ENCODE results near the gene PSMC1. TPM values are rescaled to one million over a fixed set of nuclear protein-coding genes. Genes with fewer than 3 reads are reported as not detected.

PSMC1 gene
- total and polyA plus RNA-seq, 4 donors = 112 to 139 (median 119) TPM

DNA sequence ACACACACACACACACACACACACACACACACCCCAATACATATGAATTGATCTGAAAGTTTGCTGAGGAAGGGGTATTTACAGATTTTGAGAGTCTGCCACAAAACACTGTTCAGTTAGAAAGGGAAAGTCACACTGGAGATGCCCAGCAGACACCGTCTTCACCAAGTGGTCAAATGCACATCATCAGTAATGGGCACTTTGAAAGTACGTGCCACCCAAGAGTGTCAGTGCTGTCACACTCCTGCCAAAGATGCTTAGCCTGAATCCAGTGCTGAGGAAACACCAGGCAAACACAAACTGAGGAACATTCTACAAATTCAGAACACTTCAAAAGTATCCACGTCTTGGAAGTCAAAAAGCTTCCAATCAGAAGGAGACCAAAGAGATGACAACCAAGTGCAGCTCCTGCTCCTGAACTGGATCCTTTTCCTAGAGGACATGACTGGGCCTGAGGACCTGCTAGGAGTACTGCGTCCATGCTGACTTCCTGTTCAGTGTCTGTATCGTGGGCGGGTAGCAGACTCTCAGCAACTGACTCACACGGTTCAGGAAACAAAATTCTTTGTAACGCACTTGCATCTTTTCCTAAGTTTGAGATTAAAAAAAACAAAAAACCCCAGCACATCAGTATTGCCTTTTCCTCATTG lies 18.6 kb downstream of the PSMC1 start:
- H3K36me3 ChIP-seq (ENCODE audit: control insufficient read depth, insufficient read depth, low read length) = peaks cover 81% of the 10 kb centered on the region
- H3K9me3 ChIP-seq (ENCODE audit: control insufficient read depth, insufficient read depth, low read length) = no peaks in the 10 kb centered on the region
- no peak overlapping the region for H3K4me3 ChIP-seq (ENCODE audit: low read depth, low read length)
- WGBS (ENCODE audit: insufficient coverage) = 87% methylated on average over 8 of the region's 8 CpGs
- H3K27me3 ChIP-seq (ENCODE audit: control insufficient read depth, insufficient read depth, low read length) = no peaks in the 10 kb centered on the region
- no peak for DNase-seq (ENCODE audit: low read depth in 4 of 6, low spot score in 6 of 6)
- no peaks in the 10 kb centered on the region for H3K4me1 ChIP-seq (ENCODE audit: control insufficient read depth, insufficient read depth, low read length)
- H3K27ac ChIP-seq (ENCODE audit: low read depth, low read length) = no peak overlapping the region

DNA sequence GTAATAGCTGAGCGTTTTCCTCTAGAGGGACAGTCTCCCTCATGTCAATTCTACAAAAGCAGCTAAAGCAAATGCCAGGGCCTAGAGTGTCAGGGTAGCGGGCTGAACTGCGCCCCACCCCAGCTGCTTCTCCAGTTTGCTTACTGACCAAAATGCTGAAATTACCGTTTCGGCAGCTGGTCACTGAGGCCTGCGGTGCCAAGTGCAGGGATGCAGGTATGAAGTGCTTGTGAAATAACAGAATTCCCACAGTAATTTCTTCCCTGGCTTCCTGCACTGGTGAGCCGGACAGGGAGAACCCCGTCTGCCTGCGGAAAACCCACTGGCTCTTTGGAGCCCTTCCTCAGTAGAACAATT lies 19.1 kb downstream of the PSMC1 start:
- H3K4me3 ChIP-seq (ENCODE audit: low read depth, low read length) = no peak overlapping the region
- WGBS (ENCODE audit: insufficient coverage) = 100% methylated on average over 2 of the region's 9 CpGs
- H3K4me1 ChIP-seq (ENCODE audit: control insufficient read depth, insufficient read depth, low read length) = no peaks in the 10 kb centered on the region
- no peak overlapping the region for H3K27ac ChIP-seq (ENCODE audit: low read depth, low read length)
- no peaks in the 10 kb centered on the region for H3K9me3 ChIP-seq (ENCODE audit: control insufficient read depth, insufficient read depth, low read length)
- no peaks in the 10 kb centered on the region for H3K27me3 ChIP-seq (ENCODE audit: control insufficient read depth, insufficient read depth, low read length)
- no peak for DNase-seq (ENCODE audit: low read depth in 4 of 6, low spot score in 6 of 6)
- H3K36me3 ChIP-seq (ENCODE audit: control insufficient read depth, insufficient read depth, low read length) = peaks cover 81% of the 10 kb centered on the region

DNA sequence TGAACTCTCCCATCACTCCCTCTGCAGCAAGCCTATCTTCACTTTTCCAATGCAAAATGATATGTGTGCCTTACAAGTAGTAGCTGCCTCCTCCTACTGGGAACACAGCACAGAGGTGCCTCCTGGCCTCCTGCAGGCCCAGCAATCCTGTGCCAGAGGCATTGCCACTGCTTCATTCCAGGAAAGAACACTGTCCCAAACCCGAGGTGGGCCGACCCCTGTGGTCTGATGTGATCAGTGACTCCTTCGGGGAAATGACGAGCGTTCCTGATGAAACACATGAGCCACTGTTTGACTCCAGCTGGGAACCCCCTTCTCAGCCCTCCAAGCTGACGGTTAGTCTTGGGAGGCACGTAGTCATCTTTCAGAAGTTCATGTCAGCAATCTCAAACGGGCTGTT lies 19.5 kb downstream of the PSMC1 start:
- Histone ChIP-seq H3K27me3 (ENCODE audit: control insufficient read depth, insufficient read depth, low read length) (no peaks in the 10 kb centered on the region), H3K27ac (ENCODE audit: low read depth, low read length) (no peak overlapping the region), H3K4me3 (ENCODE audit: low read depth, low read length) (no peak overlapping the region), H3K36me3 (ENCODE audit: control insufficient read depth, insufficient read depth, low read length) (peaks cover 81% of the 10 kb centered on the region), H3K4me1 (ENCODE audit: control insufficient read depth, insufficient read depth, low read length) (no peaks in the 10 kb centered on the region), H3K9me3 (ENCODE audit: control insufficient read depth, insufficient read depth, low read length) (no peaks in the 10 kb centered on the region)
- 86% methylated on average over 5 of the region's 8 CpGs for WGBS (ENCODE audit: insufficient coverage)
- DNase-seq (ENCODE audit: low read depth in 4 of 6, low spot score in 6 of 6) = no peak

DNA sequence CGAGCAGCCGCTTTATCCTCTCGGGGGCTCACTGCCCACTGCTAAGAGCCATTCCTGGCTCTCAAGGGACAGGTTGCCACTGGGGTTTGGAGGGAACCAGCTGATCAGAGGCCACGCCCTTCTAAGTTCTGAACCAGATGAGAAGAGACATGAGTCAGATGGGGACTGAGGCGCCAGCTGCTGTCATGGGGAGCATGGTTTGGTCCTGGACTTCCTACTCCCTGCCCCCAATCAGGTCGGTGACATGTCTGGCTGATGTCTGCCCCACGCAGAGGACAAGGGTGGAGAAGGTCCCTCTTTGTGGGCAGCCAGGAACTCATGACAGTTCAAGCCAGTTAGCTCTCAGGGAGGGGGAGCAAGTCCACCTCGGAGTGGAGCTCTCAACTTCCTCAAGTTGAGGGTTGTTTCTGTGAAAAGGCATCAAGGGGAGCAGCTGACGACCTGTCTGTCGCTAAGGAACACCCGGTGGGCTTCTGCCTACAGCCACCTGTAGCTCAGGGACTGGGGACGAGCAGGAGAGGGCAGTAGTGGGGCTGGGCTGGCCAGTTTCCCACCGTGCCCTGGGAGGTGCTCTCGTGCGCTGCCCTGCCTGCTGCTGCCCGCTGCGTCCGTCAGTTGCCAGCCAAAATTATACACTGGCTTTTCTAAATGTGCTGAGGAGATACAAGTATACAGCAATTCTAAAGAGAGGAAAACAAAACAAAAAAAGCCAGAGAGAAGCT lies 20.5 kb downstream of the PSMC1 start:
- peaks cover 84% of the 10 kb centered on the region for H3K36me3 ChIP-seq (ENCODE audit: control insufficient read depth, insufficient read depth, low read length)
- 71% methylated on average over 11 of the region's 18 CpGs for WGBS (ENCODE audit: insufficient coverage)
- no peak overlapping the region for H3K27ac ChIP-seq (ENCODE audit: low read depth, low read length)
- no peak for DNase-seq (ENCODE audit: low read depth in 4 of 6, low spot score in 6 of 6)
- no peaks in the 10 kb centered on the region for H3K27me3 ChIP-seq (ENCODE audit: control insufficient read depth, insufficient read depth, low read length)
- no peak overlapping the region for H3K4me3 ChIP-seq (ENCODE audit: low read depth, low read length)
- H3K9me3 ChIP-seq (ENCODE audit: control insufficient read depth, insufficient read depth, low read length) = no peaks in the 10 kb centered on the region
- no peaks in the 10 kb centered on the region for H3K4me1 ChIP-seq (ENCODE audit: control insufficient read depth, insufficient read depth, low read length)

- WGBS (ENCODE audit: insufficient coverage) = 90% methylated on average over 20 of the region's 24 CpGs
- H3K36me3 ChIP-seq (ENCODE audit: control insufficient read depth, insufficient read depth, low read length) = peaks cover 81% of the 10 kb centered on the region
Observed at GRCh38 chr14:90277581-90278198, 21.3 kb downstream of the PSMC1 start.

GRCh38 chr14:90278199-90279175 lies 22.1 kb downstream of the PSMC1 start:
- Histone ChIP-seq H3K9me3 (ENCODE audit: control insufficient read depth, insufficient read depth, low read length) (no peaks in the 10 kb centered on the region), H3K36me3 (ENCODE audit: control insufficient read depth, insufficient read depth, low read length) (peaks cover 78% of the 10 kb centered on the region), H3K27ac (ENCODE audit: low read depth, low read length) (no peak overlapping the region)

More at GRCh38 chr14:90277581-90278198, 21.3 kb downstream of the PSMC1 start:
- H3K4me1 ChIP-seq (ENCODE audit: control insufficient read depth, insufficient read depth, low read length) = peaks cover 4% of the 10 kb centered on the region
- no peaks in the 10 kb centered on the region for H3K9me3 ChIP-seq (ENCODE audit: control insufficient read depth, insufficient read depth, low read length)
- no peak overlapping the region for H3K27ac ChIP-seq (ENCODE audit: low read depth, low read length)
- no peak for DNase-seq (ENCODE audit: low read depth in 4 of 6, low spot score in 6 of 6)
- no peaks in the 10 kb centered on the region for H3K27me3 ChIP-seq (ENCODE audit: control insufficient read depth, insufficient read depth, low read length)
- H3K4me3 ChIP-seq (ENCODE audit: low read depth, low read length) = no peak overlapping the region

DNA sequence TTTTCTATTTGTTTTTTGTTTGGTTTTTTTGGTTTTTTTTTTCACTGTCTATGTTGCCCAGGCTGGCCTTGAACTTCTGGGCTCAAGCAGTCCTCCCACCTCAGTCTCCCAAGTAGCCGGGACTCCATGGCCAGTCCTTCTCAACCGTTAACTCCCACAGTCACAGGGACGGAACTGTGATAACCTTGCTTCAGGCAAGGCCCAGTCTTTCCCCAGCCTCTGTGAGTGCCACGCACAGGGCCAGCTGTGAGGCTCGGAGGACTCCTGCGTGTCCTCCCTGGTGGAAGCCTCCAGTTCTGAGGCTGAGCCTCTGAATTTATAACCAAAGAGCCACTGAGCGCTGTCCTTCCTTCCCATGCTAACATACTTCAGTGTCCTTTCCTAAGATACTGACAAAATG lies 23.7 kb downstream of the PSMC1 start:
- Histone ChIP-seq H3K9me3 (ENCODE audit: control insufficient read depth, insufficient read depth, low read length) (no peaks in the 10 kb centered on the region), H3K27ac (ENCODE audit: low read depth, low read length) (no peak overlapping the region), H3K27me3 (ENCODE audit: control insufficient read depth, insufficient read depth, low read length) (no peaks in the 10 kb centered on the region), H3K4me1 (ENCODE audit: control insufficient read depth, insufficient read depth, low read length) (peaks cover 4% of the 10 kb centered on the region), H3K36me3 (ENCODE audit: control insufficient read depth, insufficient read depth, low read length) (peaks cover 81% of the 10 kb centered on the region), H3K4me3 (ENCODE audit: low read depth, low read length) (no peak overlapping the region)
- WGBS (ENCODE audit: insufficient coverage) = 96% methylated on average over 6 of the region's 7 CpGs
- no peak for DNase-seq (ENCODE audit: low read depth in 4 of 6, low spot score in 6 of 6)

More at GRCh38 chr14:90278199-90279175, 22.1 kb downstream of the PSMC1 start:
- Histone ChIP-seq H3K4me1 (ENCODE audit: control insufficient read depth, insufficient read depth, low read length) (peaks cover 4% of the 10 kb centered on the region), H3K27me3 (ENCODE audit: control insufficient read depth, insufficient read depth, low read length) (no peaks in the 10 kb centered on the region), H3K4me3 (ENCODE audit: low read depth, low read length) (no peak overlapping the region)
- no peak for DNase-seq (ENCODE audit: low read depth in 4 of 6, low spot score in 6 of 6)
- 94% methylated on average over 34 of the region's 35 CpGs for WGBS (ENCODE audit: insufficient coverage)

- WGBS (ENCODE audit: insufficient coverage) = 61% methylated on average over 7 of the region's 8 CpGs
- H3K9me3 ChIP-seq (ENCODE audit: control insufficient read depth, insufficient read depth, low read length) = no peaks in the 10 kb centered on the region
- no peaks in the 10 kb centered on the region for H3K27me3 ChIP-seq (ENCODE audit: control insufficient read depth, insufficient read depth, low read length)
- H3K36me3 ChIP-seq (ENCODE audit: control insufficient read depth, insufficient read depth, low read length) = peaks cover 77% of the 10 kb centered on the region
- H3K27ac ChIP-seq (ENCODE audit: low read depth, low read length) = no peak overlapping the region
- peaks cover 4% of the 10 kb centered on the region for H3K4me1 ChIP-seq (ENCODE audit: control insufficient read depth, insufficient read depth, low read length)
- H3K4me3 ChIP-seq (ENCODE audit: low read depth, low read length) = no peak overlapping the region
- peak in 1 of 6 donors; percentile 32 for DNase-seq (ENCODE audit: low read depth in 4 of 6, low spot score in 6 of 6)
Observed at GRCh38 chr14:90281261-90281660, 24.9 kb downstream of the PSMC1 start.

DNA sequence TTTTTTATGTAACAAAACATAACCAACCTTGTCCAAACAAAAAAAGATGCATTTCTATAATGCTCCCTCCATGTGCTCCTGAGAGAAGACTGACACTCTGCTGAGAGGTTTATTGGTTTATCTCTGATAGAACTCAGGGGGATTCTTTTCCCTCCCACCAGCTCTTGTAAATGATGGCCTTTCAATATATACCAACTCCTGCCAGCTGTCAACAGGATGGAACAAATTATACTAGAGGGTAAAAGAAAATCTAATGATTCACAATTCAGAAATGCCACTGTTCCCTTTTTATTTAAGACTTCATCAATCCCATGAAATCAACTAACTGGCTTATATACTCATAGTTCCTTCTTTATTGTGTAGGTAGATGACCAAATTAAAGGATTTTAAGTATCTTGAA lies 25.4 kb downstream of the PSMC1 start:
- no peak overlapping the region for H3K4me3 ChIP-seq (ENCODE audit: low read depth, low read length)
- H3K36me3 ChIP-seq (ENCODE audit: control insufficient read depth, insufficient read depth, low read length) = peaks cover 73% of the 10 kb centered on the region
- H3K27me3 ChIP-seq (ENCODE audit: control insufficient read depth, insufficient read depth, low read length) = no peaks in the 10 kb centered on the region
- no peaks in the 10 kb centered on the region for H3K9me3 ChIP-seq (ENCODE audit: control insufficient read depth, insufficient read depth, low read length)
- peak in 1 of 6 donors; percentile 68 for DNase-seq (ENCODE audit: low read depth in 4 of 6, low spot score in 6 of 6)
- H3K4me1 ChIP-seq (ENCODE audit: control insufficient read depth, insufficient read depth, low read length) = peaks cover 4% of the 10 kb centered on the region
- H3K27ac ChIP-seq (ENCODE audit: low read depth, low read length) = no peak overlapping the region

Measured in spinal cord (tissue), 10 donors.